Left cardiac atrium (tissue), 4 donors: ENCODE data around the gene KLF5. TPM values are rescaled to one million over a fixed set of nuclear protein-coding genes. Genes with fewer than 3 reads are reported as not detected.
A peak's percentile ranks its signal among the peaks of the same experiment; 100 is the strongest.
"Not testable (repeated sequence)": the region's sequence is repeated elsewhere in the genome, so short reads cannot be mapped to it uniquely, and the experiment has no call there.

Experiments
- ATAC-seq, 2 donors: fragments of 200-7000 bp; cut with Tn5 transposase; one replicate each; pipeline ENCODE4 v1.9.1; 2020; ENCODE audit warnings: mild to moderate bottlenecking in 2 of 2, moderate library complexity in 2 of 2
- DNase-seq: peaks from one replicate; pipeline ENCODE4 v3.0.0-alpha.2; 2020
- intact Hi-C, 2 donors: fragments of 100-400 bp; cut with DNase I; formaldehyde crosslinking; loops; one replicate each; pipeline versions ENCODE4 v1.14.1 to v1.15.1; 2022 to 2023
- long read RNA-seq: library from polyadenylated mRNA; unstranded; transcript quantifications from one replicate; pipeline ENCODE4 v2.0.0, GENCODE V29; 2021
- total RNA-seq, 2 donors: library from RNA; stranded (reverse); fragmentation: NEBNext Ultra II Directional; extraction: Animal tissue kit (Norgen Biotek cat#: 25700); gene quantifications; one replicate each; pipeline ENCODE4 v1.2.1, GENCODE V29; 2021
- donor health status: DM: no; HTN: yes; CAD: no.
- donor health status: DM: no; HTN: yes; CAD: no; lungs with severe emphysema.
- donor health status: DM: yes; HTN: yes; CAD: no.
- donor health status: Dilated cardiomyopathy.

Gene KLF5
- under 1 TPM; 0.73 to 0.82 TPM for total RNA-seq
- long read RNA-seq, result 0 reads

DNA sequence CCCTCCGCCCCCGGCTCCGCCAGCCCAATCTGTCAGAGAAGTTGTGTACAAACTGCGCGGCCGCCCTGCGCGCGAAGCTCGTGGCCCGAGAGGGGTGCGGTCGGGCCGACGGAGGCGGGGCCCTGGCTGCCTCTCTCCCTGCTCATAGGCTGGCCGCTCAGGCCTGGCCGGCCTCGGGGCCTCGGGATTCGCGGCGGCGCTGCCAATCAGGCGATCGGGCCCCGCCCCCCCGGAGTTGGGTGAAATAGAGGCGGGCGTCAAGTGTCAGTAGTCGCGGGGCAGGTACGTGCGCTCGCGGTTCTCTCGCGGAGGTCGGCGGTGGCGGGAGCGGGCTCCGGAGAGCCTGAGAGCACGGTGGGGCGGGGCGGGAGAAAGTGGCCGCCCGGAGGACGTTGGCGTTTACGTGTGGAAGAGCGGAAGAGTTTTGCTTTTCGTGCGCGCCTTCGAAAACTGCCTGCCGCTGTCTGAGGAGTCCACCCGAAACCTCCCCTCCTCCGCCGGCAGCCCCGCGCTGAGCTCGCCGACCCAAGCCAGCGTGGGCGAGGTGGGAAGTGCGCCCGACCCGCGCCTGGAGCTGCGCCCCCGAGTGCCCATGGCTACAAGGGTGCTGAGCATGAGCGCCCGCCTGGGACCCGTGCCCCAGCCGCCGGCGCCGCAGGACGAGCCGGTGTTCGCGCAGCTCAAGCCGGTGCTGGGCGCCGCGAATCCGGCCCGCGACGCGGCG, at the start of gene KLF5:
Gene KLF5, plus strand, starts transcription at position 270 of the 724 bp plus-strand sequence. Its CDS starts 323 bp downstream, at position 593.
- intact Hi-C loops, result no loop called here
- DNase-seq (peak; percentile 96), ATAC-seq (peak; percentile 98 to 99)

DNA sequence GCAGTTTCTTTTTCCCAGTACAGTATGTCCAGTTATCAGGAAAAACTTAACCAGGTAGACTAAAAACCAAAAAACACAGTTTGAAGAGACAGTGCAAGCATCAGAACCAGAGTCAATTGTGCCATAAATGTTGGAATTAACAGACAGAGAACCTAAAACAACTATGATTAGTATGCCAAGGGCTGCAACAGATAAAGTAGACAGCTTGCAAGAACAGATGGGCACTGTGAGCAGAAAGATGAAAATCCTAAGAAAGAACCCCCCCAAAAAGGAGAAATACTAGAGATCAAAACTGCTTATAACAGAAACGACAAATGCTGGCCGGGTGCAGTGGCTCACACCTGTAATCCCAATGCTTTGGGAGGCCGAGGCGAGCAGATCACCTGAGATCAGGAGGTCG, 47.1 kb upstream of the KLF5 start:
- no peak for ATAC-seq
- intact Hi-C loops, result no loop called here
- DNase-seq, result no peak

DNA sequence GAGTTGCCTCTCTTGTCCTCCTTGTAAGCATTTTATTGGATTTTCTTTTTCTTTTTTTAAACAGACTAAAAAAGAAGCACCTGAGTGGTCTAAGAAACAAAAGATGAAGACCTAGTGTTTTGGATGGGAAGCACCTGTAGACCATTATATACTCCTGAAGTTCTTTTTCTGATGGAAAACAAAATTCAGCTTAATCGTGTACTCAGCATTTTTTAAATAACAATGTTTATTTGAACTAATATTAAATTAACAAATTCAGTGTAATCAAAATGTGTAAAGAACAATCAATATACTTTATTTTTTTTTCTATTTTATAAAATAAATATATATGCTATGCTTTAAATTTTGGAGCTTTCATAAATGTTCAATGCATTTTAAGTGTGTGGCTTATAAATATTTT, 43.0 kb upstream of the KLF5 start:
- no peak for ATAC-seq
- intact Hi-C loops, result no loop called here

DNA sequence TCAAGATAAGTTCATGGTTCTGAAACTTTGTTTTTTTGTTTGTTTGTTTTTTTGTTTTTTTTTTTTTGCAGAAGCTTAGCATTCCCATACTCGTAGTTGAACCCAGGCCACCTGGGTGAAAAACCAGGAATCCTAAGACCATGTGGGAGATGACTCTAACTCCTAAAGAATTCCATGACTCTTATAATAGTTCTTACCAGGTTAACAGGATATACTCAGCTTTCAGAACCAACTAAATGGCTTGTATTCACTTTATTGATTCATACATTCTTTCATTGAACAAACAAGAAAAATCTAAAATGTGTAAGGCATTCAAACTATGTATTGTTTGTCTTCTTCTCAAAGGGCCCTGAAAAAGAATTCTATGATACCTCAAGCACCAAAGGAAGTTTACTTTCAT, 40.5 kb upstream of the KLF5 start:
- DNase-seq (no peak), ATAC-seq (no peak)
- intact Hi-C loops, result no loop called here

More for the DNA sequence above, 43.0 kb upstream of the KLF5 start:
- no peak for DNase-seq

DNA sequence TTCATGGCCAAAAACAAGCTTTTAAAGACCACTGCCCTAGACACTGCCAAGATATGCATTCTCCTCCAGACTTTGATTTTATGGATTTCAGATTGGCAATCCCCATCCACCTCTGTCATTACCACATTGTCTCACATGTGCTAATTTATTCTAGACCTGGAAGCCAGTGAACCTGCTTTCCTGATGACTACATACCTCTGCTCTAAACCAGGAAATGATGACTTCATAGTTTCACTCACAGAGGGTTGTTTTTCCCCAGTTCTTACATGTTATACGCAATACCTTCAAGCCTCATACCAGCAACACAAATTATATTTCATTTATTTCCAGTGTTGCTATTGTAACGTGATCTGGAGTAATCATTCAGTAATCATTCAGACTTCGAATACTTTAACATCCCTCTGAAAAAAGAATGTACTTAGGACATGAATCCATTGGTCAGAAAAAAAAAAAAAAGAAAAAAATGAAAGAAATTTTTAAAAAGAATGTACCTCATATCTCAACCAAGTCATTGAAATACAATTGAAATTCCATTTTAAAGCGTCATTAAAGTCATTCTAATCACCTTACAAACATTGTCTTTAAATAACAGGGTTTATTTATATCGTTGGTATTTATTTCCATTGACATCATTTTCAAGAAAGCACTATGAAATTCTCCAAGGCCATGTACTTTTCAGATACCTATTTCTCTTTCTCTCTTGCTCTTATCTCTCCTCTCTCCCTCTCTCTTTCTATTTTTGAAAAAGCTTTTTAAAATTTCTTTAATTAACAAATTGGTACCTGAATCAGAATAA, 33.4 kb upstream of the KLF5 start:
- intact Hi-C loops, result no loop called here
- ATAC-seq, result no peak
- no peak for DNase-seq

DNA sequence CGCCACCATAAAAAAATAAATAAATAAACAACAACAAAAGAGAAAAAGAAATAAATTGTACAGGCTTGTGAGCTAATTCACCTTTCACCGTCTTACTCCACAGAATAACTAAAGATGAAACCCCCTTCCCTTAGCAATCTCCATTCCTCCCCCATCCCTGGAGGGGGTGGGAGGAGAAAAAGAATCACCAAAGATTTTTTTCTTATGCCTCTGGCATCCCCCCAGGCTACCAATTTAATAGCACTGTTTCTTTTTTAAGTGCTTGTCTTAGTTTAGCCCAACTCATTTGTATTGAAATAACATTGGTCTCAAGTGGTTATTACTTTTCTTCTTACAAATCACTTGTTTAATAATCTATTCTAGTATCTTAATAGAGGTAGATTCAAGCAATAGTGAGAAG, 23.9 kb upstream of the KLF5 start:
- DNase-seq (no peak), ATAC-seq (no peak)
- intact Hi-C loops, result no loop called here

DNA sequence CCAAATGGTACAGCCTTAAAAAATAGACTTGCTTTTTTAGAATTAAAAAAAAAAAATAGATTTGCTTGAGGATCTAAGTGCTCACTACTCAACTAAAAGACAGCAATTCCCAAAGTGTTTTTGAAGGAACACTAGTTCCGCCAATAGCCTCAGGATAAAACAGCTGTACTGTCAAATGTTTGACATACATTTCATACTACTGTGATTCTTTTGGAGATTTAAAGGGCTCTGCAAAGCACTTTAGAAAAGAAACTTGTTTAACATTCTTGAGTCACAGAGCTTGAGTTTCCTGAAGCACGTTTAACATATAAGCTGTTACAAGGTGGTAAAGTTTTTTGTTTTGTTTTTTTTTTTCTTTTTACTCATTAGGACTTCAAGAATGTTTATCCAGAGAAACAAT, 23.1 kb upstream of the KLF5 start:
- ATAC-seq (no peak), DNase-seq (no peak)
- intact Hi-C loops, result no loop called here

DNA sequence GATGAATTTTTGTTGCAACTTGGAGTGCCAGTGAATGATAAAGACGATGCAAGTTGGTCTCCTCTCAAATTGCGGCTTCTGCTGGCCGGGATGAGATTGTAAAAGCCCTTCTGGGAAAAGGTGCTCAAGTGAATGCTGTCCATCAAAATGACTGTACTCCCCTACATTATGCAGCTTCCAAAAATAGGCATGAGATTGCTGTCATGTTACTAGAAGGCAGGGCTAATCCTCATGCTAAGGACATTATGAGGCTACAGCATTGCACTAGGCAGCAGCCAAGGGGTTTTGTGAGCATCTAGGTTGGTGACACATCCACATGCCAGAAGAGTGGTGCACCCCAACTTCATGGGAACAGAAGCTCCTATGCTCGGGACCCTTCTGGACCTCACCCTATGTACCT, 22.2 kb upstream of the KLF5 start:
- ATAC-seq, result no peak
- DNase-seq, result no peak
- intact Hi-C loops, result no loop called here

DNA sequence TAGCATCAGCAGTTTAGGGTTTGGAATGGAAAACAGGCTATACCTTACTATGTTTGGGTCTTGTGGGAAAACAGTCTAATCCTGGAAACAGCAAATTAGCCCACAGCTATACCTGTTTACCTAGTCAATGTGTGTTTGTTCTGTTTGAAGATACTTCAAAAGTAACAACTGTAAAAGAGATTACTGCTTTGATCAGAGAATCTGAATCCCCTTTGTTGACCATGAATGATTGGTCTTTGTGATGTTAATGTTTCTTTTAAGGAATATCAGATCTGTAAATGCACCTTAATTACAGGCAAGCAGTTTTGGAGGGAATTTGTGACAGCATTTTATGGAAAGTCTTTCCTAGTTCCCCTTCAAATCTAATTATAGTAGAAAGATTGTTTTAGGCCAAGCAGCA, 20.7 kb upstream of the KLF5 start:
- ATAC-seq (no peak), DNase-seq (no peak)
- intact Hi-C loops, result no loop called here

DNA sequence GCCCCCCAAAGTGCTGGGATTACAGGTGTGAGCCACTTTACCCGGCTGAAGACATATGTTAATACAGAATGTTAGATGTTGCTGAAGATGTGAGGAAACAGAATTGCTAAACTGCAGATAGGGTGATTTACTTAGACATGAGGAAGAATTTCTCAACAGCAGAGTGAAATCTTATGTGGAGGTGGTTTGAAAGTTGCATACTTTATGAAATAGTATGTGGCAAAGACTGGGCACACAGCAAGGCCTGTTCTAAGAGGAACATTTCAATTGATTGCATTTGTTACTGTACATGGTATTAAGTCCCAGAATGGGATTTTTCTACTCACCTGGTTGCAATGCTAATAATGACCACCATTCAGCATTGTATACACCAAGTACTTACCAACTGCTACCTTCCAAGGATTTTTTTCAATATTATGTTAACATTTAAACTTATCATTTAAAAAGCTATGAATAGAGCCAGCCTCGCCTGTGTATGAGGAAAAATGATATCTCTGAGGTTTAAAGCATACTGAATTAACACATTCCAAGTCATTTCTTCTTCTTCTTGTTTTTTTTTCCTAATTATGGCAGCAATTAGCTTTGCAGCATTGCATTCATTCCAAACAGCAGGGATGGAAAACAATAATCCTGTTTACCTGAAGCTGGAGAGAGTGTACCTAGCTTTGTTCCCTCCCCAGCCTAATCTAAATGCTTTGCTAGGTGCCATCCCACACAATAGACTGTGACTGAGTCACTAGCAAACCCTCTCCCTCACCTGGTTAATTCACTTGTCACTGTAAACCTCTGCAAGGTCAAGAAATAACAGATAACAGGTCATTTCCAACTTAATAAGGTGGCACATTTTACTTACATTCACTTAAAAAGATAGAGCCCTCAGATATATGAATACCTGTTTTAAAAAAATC, 19.4 kb upstream of the KLF5 start:
- DNase-seq, result no peak
- intact Hi-C loops, result no loop called here
- no peak for ATAC-seq

DNA sequence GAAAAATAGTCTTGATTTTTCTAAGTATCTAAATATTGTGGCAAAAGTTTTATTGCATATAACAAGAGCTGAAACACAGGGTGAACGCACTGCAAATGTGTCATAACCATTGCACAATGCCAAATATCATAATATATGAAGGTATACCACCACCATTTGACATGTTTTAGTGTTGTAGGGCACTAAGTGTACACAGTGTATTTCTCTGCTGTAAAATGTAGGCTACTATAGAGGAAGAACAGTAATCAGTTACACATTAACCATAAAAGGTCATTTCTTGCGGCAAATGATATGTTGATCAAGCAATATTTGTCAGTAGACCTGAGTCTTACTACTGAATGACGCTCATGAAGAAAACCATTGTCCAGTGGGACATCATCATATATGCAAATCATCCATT, 18.3 kb upstream of the KLF5 start:
- ATAC-seq (no peak), DNase-seq (no peak)
- intact Hi-C loops, result no loop called here

DNA sequence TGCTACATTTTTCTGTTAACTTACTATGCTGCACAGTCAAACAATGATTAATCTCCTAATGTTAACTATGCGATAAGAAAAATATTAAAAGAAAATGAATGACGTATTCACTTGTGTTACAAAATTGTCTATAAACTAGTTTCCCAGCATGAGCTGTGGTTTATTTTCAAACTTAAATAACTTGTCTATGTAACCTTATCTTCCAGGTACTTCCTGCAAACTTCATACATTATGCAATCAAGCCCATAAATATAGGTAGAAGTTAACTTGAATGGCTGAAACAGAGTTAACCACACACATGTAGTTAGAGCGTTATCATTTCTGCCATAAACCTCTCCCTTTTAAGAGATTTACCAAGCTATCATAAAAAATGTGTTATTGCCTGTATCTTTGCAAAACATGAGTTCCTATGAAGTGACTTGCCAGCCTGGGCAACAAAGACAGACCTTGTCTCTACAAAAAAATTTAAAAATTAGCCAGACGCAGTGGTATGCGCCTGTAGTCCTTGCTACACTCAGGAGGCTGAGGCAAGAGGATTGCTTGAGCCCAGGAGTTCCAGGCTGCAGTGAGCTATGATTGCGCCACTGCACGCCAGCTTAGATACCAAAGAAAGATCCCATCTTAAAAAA, 17.7 kb upstream of the KLF5 start:
- no peak for ATAC-seq
- DNase-seq, result no peak
- intact Hi-C loops, result no loop called here

DNA sequence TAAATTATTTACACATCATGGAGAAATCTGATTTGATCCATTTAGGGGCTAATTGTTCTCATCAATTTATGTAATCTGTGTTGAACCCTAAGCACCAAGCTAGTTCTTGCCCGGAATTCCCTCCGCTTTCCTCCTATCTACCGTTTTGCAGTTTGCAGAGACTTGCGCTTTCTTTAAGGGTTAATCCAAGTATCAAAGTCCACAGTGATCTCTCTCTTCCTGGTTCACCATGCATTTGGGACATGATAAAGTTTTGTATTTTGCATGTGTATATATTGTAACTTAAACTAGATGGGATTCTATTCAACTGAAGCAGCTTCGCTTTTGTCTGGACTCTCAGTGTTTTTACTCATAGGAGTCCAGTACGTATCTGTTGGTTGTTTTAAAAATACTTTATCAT, 13.8 kb upstream of the KLF5 start:
- ATAC-seq (no peak), DNase-seq (no peak)
- intact Hi-C loops, result no loop called here

DNA sequence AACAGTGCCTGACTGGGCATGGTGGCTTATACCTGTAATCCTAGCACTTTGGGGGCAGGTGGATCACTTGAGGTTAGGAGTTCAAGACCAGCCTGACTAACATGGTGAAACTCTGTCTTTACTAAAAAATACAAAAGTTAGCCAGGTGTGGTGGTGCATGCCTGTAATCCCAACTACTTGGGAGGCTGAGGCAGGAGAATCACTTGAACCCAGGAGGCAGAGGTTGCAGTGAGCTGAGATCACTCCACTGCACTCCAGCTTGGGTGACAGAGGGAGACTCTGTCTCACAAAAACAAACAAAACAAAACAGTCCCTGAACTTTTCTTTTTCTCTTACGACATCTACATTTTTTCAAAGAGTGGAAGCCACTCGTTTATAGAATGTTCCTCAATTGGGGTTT, 10.2 kb upstream of the KLF5 start:
- ATAC-seq, intact Hi-C loops, DNase-seq: not testable (repeated sequence)

DNA sequence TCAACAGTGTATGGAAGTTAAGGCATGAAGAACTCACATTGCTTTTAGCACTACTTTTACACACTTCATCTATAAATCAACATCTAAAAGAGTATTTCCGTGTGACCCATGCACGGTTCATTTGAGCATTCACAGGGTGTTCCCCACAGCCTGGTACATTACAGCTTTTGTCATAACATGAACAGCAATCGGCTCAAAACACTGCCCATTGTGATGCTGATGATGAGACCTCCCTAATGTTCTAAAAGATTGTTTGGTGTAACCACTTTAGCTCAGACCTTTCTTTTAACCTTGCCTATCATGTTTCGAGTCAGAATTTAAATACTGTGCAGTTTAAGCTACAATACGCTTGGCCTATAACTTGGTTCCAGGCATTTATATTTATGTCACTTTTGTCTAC, 4.1 kb upstream of the KLF5 start:
- DNase-seq, result no peak
- no peak for ATAC-seq
- intact Hi-C loops, result no loop called here

DNA sequence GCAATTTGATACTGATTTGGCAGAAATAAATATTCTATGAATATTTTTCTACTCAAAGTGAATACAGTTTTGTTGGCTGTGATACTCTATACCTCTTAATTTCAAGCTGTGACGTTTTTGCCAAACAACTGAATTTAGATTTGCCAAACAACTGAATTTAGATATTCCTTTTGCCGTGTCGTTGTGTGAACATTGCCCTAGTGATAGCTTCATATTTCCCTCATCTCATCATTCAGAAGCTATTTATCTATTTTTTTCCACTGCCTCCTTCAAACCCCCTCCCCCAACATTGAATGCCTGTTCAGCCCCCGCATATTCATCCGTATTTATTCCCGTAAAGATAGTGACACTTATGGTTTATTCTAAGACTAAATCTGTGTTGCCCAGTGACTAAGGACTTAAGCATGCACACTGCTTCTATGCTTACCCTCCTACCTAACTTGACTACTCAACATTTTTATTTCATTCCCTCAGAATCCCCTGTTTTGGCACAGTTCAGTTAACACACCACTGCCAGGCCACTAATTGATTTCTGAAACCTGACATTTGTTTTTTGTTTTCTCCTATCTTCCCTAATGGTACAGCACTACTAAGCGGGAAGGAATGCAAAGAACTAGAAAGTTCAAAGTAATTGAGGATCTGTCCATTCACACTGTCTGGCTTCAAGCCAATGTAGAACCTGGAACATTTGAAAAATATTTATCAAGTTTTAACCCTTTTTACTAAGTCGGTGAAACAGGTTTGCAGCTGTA, 2.8 kb upstream of the KLF5 start:
- no peak for ATAC-seq
- intact Hi-C loops, result no loop called here
- DNase-seq, result no peak

DNA sequence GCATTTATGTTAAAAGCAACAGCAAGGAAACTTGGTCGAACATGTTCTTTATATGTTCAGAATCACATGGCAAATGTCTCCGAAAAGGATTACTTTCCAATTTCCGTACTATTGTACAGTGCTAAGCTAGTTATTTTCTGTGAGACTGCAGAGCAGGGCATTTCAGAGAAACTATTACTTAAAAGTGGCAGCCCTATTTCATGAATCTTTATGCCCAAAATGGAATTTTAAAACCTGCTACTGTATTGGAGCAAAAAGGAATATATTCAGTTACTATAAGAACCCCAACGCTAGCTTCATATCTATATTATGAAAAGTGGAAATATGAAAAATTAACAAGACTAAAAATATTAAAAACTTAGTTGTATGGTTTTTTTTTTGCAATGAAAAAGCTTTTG, 2.2 kb upstream of the KLF5 start:
- no peak for DNase-seq
- ATAC-seq, result no peak
- intact Hi-C loops, result no loop called here

DNA sequence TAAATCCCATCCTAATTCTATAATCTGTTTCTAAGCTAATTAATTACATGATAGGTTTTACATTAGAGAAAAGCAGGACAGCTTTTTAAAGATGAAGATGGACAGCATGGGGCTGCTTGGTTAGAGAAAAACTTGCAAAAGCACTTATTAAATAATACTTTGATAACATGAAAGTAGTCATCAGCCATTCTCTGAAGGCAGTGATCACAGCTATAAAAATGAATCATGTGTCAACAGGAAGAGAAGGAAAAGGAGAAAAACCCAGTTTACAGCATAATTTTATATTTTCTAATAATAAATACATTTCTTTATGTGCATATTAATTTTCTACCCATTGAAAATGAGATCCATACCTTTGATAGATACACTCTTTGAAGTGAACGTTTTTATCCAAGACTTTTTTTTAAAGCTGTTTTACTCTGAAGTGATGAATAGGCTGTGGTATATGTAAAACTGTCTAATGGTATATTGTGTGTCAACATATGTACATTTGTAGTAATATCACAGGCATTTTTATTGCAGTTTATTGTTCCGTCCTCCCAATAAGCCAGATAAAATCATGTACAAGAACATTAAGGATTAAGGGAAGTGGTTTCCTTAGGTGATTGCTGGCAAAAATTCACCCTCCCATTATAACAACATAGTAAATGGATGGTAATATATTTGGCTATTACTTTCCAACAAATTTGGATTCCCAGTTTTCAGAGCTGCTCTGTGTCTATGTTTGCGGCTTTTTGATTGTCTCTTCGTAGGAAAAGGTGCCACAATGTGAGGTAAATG, 1.3 kb upstream of the KLF5 start:
- ATAC-seq (no peak), DNase-seq (no peak)
- intact Hi-C loops, result no loop called here
